ENCODE data around the gene SHISA7. TPM values are rescaled to one million over a fixed set of nuclear protein-coding genes. Genes with fewer than 3 reads are reported as not detected.

The SHISA7 gene
- total RNA-seq, 6 experiments from 2014 or later, result not detected

DNA sequence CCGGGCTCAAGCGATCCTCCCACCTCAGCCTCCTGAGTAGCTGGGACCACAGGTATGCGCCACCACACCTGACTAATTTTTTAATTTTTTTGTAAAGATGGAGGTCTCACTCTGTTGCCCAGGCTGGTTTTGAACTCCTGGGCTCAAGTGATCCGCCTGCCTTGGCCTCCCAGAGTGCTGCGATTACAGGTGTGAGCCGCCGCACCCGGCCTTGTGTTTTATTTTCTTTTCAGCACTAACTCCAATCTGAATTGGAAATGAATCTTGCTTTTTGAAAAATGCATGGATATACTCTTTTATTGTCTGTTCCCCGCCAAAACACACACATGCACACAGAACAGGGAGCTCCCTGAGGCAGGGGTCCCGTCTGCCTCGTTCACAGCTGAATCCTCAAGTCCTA, 19.6 kb upstream of the SHISA7 start:
- TF ChIP-seq, protein P1, sequence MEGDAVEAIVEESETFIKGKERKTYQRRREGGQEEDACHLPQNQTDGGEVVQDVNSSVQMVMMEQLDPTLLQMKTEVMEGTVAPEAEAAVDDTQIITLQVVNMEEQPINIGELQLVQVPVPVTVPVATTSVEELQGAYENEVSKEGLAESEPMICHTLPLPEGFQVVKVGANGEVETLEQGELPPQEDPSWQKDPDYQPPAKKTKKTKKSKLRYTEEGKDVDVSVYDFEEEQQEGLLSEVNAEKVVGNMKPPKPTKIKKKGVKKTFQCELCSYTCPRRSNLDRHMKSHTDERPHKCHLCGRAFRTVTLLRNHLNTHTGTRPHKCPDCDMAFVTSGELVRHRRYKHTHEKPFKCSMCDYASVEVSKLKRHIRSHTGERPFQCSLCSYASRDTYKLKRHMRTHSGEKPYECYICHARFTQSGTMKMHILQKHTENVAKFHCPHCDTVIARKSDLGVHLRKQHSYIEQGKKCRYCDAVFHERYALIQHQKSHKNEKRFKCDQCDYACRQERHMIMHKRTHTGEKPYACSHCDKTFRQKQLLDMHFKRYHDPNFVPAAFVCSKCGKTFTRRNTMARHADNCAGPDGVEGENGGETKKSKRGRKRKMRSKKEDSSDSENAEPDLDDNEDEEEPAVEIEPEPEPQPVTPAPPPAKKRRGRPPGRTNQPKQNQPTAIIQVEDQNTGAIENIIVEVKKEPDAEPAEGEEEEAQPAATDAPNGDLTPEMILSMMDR (IDR thresholded peaks at IDR 0.05), result no peak
- Mint-ChIP-seq H3K4me3 (peak overlapping the region; percentile 94), H3K27ac (no peak overlapping the region; the same call in 1 of the 2 replicates), H3K4me1 (ENCODE audit: low read depth) (peaks cover 48% of the 10 kb centered on the region), H3K9me3 (no peaks in the 10 kb centered on the region), H3K36me3 (ENCODE audit: low read depth) (no peaks in the 10 kb centered on the region), H3K27me3 (ENCODE audit: insufficient read depth) (no peaks in the 10 kb centered on the region; the same call in 1 of the 2 replicates)
- DNase-seq, result no peak

DNA sequence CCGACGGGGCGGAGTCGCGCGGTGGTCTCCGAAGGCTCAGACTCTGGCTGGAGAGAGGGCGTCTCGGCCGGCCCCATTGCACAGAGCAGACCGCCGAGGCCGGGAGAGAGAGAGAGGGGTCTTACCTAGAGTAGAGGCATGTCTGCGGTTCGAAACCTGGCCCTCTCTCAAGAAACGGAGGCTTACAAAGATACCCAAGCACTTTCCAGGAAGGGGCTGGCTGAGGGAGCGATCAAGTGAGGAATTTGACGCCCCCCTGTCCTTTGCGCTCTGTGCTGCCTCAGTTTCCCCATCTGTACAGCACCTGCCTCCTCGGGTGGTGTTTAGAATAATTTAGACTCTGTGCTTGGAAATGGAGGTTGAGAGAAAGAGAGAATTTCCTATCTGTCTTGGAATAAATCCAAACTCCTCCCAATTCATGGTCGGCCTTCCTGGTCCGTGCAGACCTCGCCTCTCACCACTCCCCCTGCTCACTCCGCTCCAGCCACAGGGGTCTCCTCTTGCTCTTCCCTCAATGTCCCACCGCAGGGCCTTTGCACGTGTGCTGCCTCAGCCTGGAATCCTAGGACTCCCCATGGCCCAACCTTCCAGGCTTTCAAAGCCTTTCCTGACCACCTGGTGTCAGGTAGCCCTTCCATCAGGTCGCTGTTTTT, 19.0 kb upstream of the SHISA7 start:
- Mint-ChIP-seq H3K4me3 (peak overlapping the region; percentile 94), H3K27me3 (ENCODE audit: insufficient read depth) (no peaks in the 10 kb centered on the region; the same call in 1 of the 2 replicates), H3K36me3 (ENCODE audit: low read depth) (no peaks in the 10 kb centered on the region), H3K9me3 (no peaks in the 10 kb centered on the region), H3K27ac (peak overlapping the region; percentile 82), H3K4me1 (ENCODE audit: low read depth) (peaks cover 42% of the 10 kb centered on the region)
- DNase-seq, result no peak
- TF ChIP-seq, protein P1 (IDR thresholded peaks at IDR 0.05), result no peak

DNA sequence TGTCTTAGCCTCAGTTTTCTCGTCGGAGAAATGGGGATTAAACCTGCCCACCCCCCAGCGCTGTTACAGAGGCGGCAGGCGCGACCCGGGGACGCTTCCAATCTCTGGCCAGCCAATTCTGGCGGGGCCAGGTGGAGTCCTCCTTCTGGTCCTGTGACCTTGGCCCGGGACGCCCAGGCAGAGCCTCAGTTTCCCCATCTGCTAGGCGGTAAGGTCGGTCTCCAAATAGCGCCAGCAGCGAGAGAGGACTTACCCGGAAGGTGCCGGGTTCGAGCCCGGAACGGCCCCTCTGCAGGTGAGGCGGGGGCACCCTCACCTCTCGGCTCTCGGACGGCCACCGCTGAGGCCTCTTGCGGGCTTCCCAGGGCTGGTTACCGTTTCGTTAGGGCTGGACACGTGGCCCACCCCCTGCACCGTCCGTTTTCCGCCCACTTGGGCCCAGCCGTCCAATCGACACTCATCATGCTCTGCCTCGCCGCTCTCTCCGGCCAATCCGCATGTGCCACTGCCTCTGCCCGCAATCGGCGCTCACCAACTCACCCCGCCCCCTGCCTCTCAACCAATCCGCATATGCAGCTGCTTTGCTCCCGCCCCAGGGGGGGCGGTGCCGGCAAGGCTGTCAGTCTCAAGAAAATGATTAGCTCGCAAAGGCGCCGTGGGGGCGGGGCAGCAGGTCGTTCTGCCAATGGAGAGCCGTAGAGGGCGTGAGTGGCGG, 18.3 kb upstream of the SHISA7 start, which contains the start of gene ISOC2:
Gene ISOC2, minus strand, starts transcription at position 384 of the 715 bp plus-strand sequence. CDS start 5,156 bp downstream, outside the sequence.
- peak within 1 kb of the TSS; percentile 94 for H3K4me3 Mint-ChIP-seq
- no peaks in the 10 kb centered on the region; the same call in 1 of the 2 replicates for H3K27me3 Mint-ChIP-seq (ENCODE audit: insufficient read depth)
- H3K36me3 Mint-ChIP-seq (ENCODE audit: low read depth), result no peaks in the 10 kb centered on the region
- peaks cover 38% of the 10 kb centered on the region for H3K4me1 Mint-ChIP-seq (ENCODE audit: low read depth)
- H3K9me3 Mint-ChIP-seq, result no peaks in the 10 kb centered on the region
- DNase-seq, result peak; percentile 100
- H3K27ac Mint-ChIP-seq, result peak within 1 kb of the TSS; percentile 82
- TF ChIP-seq, protein P1 (IDR thresholded peaks at IDR 0.05), result no peak

DNA sequence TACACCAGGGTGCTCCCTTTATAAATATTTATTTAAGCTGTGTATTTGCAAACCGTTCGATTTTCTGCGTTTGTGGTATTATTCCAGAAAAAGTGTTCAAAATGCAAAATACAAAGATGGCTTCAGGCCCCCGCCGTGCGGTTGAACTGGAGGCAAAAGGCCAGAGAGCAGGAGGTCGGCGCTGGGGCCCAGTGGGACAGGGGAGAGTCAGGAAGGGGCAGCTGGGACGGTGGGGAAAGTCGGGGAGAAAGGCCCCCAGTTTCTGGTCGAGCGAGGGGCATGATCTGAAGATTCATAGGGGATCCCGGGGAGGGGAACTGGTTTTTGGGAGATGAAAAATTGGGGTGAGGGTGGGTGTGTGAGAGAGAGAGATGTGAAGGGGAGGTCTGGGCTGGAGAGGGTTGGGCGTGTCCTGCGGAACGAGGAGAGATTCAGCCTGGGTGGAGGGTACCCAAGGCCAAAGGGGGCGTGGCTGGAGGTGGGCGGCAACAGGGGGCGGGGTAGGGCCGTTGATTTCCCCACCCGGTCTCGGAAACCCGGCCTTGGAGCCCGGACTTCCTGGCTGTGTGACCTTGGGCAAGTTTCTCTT, 17.7 kb upstream of the SHISA7 start:
- H3K27ac Mint-ChIP-seq, result peak overlapping the region; percentile 82
- peak; percentile 48 for DNase-seq
- peak overlapping the region; percentile 94 for H3K4me3 Mint-ChIP-seq
- H3K36me3 Mint-ChIP-seq (ENCODE audit: low read depth), result no peaks in the 10 kb centered on the region
- H3K27me3 Mint-ChIP-seq (ENCODE audit: insufficient read depth), result no peaks in the 10 kb centered on the region; the same call in 1 of the 2 replicates
- H3K4me1 Mint-ChIP-seq (ENCODE audit: low read depth), result peaks cover 31% of the 10 kb centered on the region
- TF ChIP-seq, protein P1 (IDR thresholded peaks at IDR 0.05), result no peak
- H3K9me3 Mint-ChIP-seq, result no peaks in the 10 kb centered on the region

DNA sequence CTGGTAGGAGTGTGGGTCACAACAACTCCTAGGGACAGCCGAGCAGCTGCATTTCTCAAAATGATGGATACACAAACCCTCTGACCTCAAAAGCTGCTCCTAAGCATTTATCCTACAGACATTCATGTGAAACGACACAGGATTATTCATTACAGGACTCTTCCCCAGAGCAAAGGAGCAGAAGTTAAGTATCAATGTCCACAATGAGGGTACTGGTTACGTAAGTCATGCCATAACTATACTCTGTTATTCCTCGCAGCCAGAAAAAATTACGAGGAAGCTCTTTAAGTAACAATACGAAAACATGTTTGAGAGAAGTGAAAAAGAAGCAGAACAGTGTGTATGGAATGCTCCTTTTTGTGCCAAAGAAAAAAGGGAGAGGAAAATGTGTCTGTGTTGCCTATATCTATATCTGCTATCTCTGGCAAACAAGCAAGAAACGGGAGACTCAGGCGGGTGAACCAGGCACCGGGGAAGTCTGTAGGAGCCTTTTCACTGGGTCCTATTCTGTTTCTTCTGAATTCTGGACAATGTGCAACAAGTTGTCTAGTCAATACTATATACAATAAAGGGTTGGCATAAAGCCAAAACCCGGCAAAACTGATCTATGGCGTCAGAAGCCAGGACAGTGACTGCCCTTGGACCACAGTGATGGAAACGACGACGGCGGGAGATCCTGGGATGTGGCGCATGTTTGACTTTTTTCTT, 17.0 kb upstream of the SHISA7 start:
- Mint-ChIP-seq H3K4me3 (peak overlapping the region; percentile 94), H3K9me3 (no peaks in the 10 kb centered on the region), H3K4me1 (ENCODE audit: low read depth) (peaks cover 30% of the 10 kb centered on the region), H3K27ac (peak overlapping the region; percentile 82), H3K27me3 (ENCODE audit: insufficient read depth) (no peaks in the 10 kb centered on the region; the same call in 1 of the 2 replicates), H3K36me3 (ENCODE audit: low read depth) (no peaks in the 10 kb centered on the region)
- TF ChIP-seq, protein P1 (IDR thresholded peaks at IDR 0.05), result no peak
- peak; percentile 23 for DNase-seq

All from HFFc6 (cell line).